DMS153 treated with DMSO at 0.1 percent for 48 hours (cell line): ENCODE data around the gene CSF1.
"Not testable (repeated sequence)": the region's sequence is repeated elsewhere in the genome, so short reads cannot be mapped to it uniquely, and the experiment has no call there.

Experiments used
- DNase-seq: peaks from one replicate; lab custom pipeline; 2025; ENCODE audit not compliant: unreplicated experiment; lab: John Stamatoyannopoulos, UW

CSF1 gene

DNA sequence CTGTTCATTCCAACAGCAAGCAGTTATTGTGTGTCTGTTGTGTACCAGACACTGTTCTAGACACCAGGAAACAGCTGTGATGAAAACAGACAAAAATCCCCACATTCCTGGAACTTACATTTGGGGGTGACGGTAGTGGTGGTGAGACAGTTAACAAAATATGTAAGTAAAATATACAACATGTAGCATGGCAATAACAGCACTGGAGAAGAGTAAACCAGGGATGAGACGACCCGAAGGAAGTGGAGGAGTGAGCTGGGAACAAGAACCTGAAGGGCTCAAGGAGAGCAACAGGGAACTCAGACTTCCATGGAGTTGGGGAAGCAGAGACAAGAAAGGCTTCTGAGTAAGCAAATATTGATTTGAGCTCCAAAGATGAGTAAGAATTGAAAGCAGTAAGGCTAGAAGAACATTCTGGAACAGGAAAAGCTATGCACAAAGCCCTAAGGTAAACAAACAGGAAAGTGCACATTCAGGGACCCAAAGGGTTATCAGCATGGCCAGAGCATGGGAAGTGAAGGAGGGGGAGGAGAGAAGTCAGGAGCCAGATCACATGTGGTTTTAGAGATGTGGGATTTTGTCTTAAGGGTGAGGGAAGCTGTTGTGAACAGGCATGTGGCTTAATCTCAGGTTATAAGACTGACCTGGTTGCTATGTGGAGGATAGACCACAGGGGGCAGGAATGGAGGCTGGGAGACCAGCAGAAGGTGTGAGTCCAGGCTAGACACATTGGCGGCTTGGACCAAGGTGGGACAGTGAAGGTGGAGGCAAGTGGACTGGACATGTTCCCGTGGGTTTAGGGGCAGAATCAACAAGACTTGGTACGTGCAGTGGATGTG, 7.3 kb downstream of the CSF1 start:
- DNase-seq = no peak

- no peak for DNase-seq
Measured at GRCh38 chr1:109918671-109919070, 8.0 kb downstream of the CSF1 start.

DNA sequence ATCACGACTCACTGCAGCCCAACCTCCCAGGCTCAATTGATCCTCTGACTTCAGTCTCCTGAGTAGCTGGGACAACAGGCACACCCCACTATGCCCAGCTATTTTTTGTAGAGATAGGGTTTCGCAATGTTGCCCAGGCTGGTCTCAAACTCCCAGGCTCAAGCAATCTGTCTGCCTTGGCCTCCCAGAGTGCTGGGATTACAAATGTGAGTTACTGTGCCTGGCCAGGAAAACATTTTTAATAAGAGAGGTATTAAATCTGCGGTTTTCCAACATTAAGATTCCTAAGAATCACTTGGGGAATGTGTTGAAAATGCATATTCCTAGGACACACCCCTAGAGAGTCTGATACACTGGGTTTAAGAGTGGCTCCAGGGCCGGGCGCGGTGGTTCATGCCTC, 8.7 kb downstream of the CSF1 start:
- no peak for DNase-seq

- not testable (repeated sequence) for DNase-seq
Measured at GRCh38 chr1:109920391-109920790, 9.7 kb downstream of the CSF1 start.

DNA sequence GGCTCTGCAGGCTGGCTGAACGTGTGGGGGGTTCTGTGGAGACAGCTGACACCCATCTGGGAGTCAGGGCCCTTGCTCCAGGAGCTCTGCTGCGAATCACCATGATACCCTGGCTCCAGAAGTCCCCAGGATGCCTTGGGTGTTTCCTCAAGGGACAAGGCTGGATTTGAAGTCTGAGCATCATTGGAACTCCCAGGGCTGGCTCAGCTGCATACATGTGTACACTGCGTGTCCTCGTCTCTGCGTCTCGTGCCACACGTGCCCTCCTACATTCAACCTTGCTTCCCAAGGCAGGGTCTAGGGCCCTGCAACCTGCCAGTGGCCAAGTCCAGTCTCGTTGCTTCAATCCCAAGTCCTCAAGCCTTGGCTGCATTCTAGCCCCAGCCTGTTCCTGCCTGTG, 11.7 kb downstream of the CSF1 start:
- no peak for DNase-seq

GRCh38 chr1:109923131-109923945, 12.7 kb downstream of the CSF1 start:
- no peak for DNase-seq

DNA sequence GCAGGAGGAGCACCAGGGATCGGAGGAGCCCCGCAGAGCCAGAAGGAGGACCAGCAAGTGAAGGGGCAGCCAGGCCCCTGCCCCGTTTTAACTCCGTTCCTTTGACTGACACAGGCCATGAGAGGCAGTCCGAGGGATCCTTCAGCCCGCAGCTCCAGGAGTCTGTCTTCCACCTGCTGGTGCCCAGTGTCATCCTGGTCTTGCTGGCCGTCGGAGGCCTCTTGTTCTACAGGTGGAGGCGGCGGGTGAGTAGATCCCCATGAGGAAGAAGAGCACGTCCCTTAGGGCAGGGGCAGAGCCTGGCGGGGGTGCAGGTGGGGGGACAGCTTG, 13.3 kb downstream of the CSF1 start:
- no peak for DNase-seq

DNA sequence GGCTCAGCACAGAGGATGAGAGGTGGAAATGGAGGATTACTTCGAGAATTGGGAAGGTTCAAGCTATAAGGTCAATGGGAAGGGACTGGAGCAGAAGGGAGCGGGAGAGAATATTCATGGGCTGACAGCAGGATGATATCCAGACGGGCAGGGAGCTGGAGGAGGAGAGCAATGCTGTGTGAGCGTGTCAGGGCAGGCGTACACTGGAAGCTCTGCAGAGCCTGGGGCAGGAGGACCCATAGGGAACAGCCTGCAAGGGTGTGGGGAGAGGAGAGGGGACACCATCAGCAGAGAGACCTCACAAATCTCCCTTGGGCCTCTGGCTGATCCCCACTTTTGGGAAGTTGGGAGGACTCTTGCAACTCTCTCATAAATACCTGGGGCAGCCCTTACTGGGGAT, 13.7 kb downstream of the CSF1 start:
- DNase-seq = no peak

GRCh38 chr1:109925159-109925990, 14.7 kb downstream of the CSF1 start:
- no peak for DNase-seq

- no peak for DNase-seq
Measured at GRCh38 chr1:109926662-109927300, 16.1 kb downstream of the CSF1 start.

DNA sequence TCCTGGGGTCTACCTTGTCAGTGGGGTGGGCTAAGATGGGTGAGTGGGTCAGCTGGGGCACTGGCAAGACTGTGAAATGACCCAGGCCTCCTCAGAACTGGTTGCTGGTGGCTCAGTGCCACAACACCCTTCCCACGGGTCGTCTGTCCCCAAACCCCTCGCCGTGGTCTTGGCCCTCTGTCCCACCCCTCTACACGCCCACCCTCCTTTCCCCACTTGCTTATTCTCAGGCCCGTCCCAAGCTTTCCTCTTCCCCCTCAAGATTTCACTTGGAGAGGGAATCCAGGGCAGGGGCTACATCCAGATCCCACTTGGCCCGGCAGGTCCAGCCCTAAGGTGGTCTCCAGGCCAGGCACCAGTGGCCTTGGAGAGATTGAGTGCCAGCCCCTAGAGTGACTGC, 16.7 kb downstream of the CSF1 start:
- no peak for DNase-seq

GRCh38 chr1:109927911-109928321, 17.3 kb downstream of the CSF1 start:
- no peak for DNase-seq

GRCh38 chr1:109928591-109929111, 18.0 kb downstream of the CSF1 start:
- no peak for DNase-seq

GRCh38 chr1:109929170-109929569, 18.5 kb downstream of the CSF1 start:
- no peak for DNase-seq

GRCh38 chr1:109929588-109930251, 19.1 kb downstream of the CSF1 start:
- no peak for DNase-seq

GRCh38 chr1:109930252-109930993, 19.8 kb downstream of the CSF1 start:
- no peak for DNase-seq

DNA sequence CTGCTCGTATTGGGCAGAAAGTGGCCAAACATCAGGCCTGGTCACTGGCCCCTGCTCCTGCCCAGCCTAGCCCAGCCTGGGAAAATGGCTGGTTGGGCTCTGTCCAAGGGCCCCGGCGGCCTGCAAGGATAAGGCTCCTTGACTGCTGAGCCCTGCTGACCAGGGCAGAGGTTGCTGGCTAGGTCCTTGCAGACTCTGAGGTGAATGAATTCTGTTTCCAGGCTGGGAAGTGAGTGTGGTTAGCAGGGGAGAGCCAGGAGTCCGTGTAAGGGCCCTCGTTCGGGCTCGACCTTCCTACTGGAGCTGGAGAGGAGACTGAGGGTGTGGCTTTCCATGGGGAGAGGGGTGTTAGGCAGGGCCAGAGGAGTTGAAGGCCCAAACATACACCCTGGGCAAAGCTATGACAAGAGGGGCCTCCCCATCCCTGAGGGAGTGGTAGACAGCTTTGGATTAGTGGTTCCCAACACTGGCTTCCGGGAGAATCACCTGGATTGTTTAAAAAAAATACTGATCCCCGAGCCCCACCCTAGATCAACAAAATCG, 20.6 kb downstream of the CSF1 start:
- DNase-seq = no peak

DNA sequence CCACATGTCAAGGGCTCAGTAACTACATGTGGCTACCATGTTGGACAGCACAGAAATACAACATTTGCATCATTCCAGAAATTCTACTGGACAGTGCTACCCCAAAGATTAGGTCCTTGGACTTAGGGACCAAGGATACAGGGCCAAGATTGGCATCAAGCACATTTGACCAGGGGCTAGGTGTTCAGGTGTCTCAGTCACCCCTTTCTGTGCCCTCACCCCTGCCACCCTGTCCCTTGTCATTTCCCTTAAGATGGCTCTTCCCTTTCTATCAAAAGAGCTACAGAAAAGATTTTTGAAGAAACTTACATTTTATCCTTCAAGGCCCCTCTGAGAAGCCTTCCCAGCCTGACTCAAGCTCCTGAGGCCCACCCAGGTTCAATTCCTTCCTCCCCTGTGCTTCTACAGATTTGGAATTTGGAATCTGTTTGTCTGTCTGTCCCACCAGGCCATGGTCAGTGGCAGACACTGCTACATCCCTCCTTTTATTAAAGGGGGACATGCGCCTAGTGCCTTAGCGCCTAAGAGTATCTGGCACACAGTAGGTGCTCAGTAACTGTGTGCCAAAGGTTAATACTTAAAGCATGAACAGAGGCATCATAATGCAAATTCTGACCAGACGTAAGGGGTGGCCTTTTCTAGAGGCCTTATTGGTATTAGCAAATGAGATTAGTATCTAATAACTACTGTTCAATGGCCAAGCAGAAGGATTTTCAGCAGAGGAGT, 21.4 kb downstream of the CSF1 start:
- DNase-seq = no peak

DNA sequence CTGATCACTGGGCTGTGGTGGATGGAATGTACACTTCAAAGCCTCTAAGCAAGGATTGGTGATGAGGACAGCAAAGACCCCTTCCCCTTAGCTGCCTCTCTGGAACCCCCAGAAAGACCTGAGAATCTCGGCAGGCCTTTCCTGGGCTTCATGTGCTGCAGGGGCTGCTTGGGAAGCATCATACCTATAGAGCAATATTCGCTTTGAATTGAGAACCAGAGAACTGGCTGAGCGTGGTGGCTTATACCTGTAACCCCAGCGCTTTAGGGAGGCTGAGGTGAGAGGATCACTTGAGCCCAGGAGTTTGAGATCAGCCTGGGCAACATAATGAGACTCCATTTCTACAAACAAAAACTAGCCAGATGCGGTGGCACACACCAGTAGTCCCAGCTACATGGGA, 22.0 kb downstream of the CSF1 start:
- no peak for DNase-seq
